HepG2 (cell line): Measurements from ENCODE around the gene MAPKAPK3. TPM values are rescaled to one million over a fixed set of nuclear protein-coding genes. Genes with fewer than 3 reads are reported as not detected.

Source experiments
- ARID5B ChIP-seq: IDR thresholded peaks from 2 replicates; pipeline ENCODE4 v1.4.0; 2020; ENCODE audit warnings: mild to moderate bottlenecking, missing genetic modification reagents
- CCAR2 ChIP-seq: fragments of 200-400 bp; formaldehyde crosslinking; optimal IDR thresholded peaks from 2 replicates; pipeline ENCODE3; 2018; ENCODE audit warnings: low read depth, mild to moderate bottlenecking, low read length, moderate library complexity
- KLF15 ChIP-seq: sonication (generic); formaldehyde crosslinking; IDR thresholded peaks from 2 replicates; pipeline ENCODE4 v1.8.1; 2023; ENCODE audit warnings: borderline replicate concordance, mild to moderate bottlenecking, inconsistent platforms, missing genetic modification reagents, mixed read lengths
- MAFK ChIP-seq, 2 experiments: IDR thresholded peaks in 1 of 2; conservative IDR thresholded peaks in 1 of 2; 2 replicates each; pipeline ENCODE4 v1.6.1; 2011; ENCODE audit warnings: improper control_type of control experiment in 2 of 2, low read length in 2 of 2
- NKX3-1 ChIP-seq: sonication (generic); formaldehyde crosslinking; IDR thresholded peaks from 2 replicates; pipeline ENCODE4 v1.5.0; 2020; ENCODE audit warnings: missing genetic modification reagents
- POLR2AphosphoS2 ChIP-seq: IDR thresholded peaks from 2 replicates; pipeline ENCODE4 v1.6.1; 2011; ENCODE audit warnings: low read depth, low read length, improper control_type of control experiment
- RBAK ChIP-seq: sonication (generic); formaldehyde crosslinking; IDR thresholded peaks from 2 replicates; pipeline ENCODE4 v1.5.1; 2020; ENCODE audit warnings: mild to moderate bottlenecking, missing genetic modification reagents
- TARDBP ChIP-seq: sonication (generic); formaldehyde crosslinking; IDR thresholded peaks from 2 replicates; pipeline ENCODE4 v1.8.0; 2022; ENCODE audit warnings: mild to moderate bottlenecking, missing genetic modification reagents
- ZMYM3 ChIP-seq: sonication (generic); formaldehyde crosslinking; IDR thresholded peaks from 2 replicates; pipeline ENCODE4 v1.5.1; 2020; ENCODE audit warnings: mild to moderate bottlenecking, missing genetic modification reagents
- ZNF253 ChIP-seq: sonication (generic); formaldehyde crosslinking; IDR thresholded peaks from 2 replicates; pipeline ENCODE4 v1.8.0; 2022; ENCODE audit warnings: mild to moderate bottlenecking, missing genetic modification reagents, borderline replicate concordance
- ZNF260 ChIP-seq: sonication (generic); formaldehyde crosslinking; IDR thresholded peaks from 2 replicates; pipeline ENCODE4 v1.4.0; 2020; ENCODE audit warnings: missing genetic modification reagents, low read depth, mild to moderate bottlenecking, borderline replicate concordance
- ZNF468 ChIP-seq: sonication (generic); formaldehyde crosslinking; IDR thresholded peaks from 2 replicates; pipeline ENCODE4 v1.8.0; 2022; ENCODE audit warnings: mild to moderate bottlenecking, moderate library complexity, missing genetic modification reagents
- ZNF484 ChIP-seq: sonication (generic); formaldehyde crosslinking; IDR thresholded peaks from 2 replicates; pipeline ENCODE4 v1.5.1; 2020; ENCODE audit warnings: mild to moderate bottlenecking, low read depth, missing genetic modification reagents, borderline replicate concordance
- ZNF670 ChIP-seq: sonication (generic); formaldehyde crosslinking; IDR thresholded peaks from 2 replicates; pipeline ENCODE4 v1.8.0; 2022; ENCODE audit warnings: mild to moderate bottlenecking, missing genetic modification reagents, borderline replicate concordance
- ZNF737 ChIP-seq: sonication (generic); formaldehyde crosslinking; IDR thresholded peaks from 2 replicates; pipeline ENCODE4 v1.5.0; 2020; ENCODE audit warnings: missing genetic modification reagents, mild to moderate bottlenecking, borderline replicate concordance
- ZNF781 ChIP-seq: sonication (generic); formaldehyde crosslinking; IDR thresholded peaks from 2 replicates; pipeline ENCODE4 v1.5.1; 2020; ENCODE audit warnings: borderline replicate concordance, mild to moderate bottlenecking, missing genetic modification reagents; ENCODE audit errors: not compliant biosample characterization
- polyA plus RNA-seq, 8 experiments: library from polyadenylated mRNA; depleted of rRNA in 3 of 8; stranded (reverse) in 7 of 8; unstranded in 1 of 8; fragments of >200 nt; fragmentation: Illumina TruSeq in 4 of 8; extraction: Trizol in 4 of 8; gene quantifications; 2 replicates each; pipeline versions ENCODE4 v1.2.1 to v1.2.3, GENCODE V29; 2011 to 2016; ENCODE audit warnings: low read depth in 4 of 8, missing spikeins in 1 of 8, mixed read lengths in 1 of 8; ENCODE audit not compliant: insufficient read depth in 1 of 8
- total RNA-seq, 5 experiments: library from RNA; depleted of rRNA; stranded (reverse); fragments of >200 nt; fragmentation: Illumina TruSeq; extraction: Trizol; gene quantifications; 2 replicates each; pipeline ENCODE4 v1.2.3, GENCODE V29; 2016; ENCODE audit warnings: low read depth in 1 of 5
- TF ChIP-seq, protein P1 (sequence below): sonication (generic); formaldehyde crosslinking; IDR thresholded peaks from 2 replicates; pipeline ENCODE4 v1.5.0; 2020; ENCODE audit warnings: missing genetic modification reagents
- TF ChIP-seq, protein P2 (sequence below): sonication (generic); formaldehyde crosslinking; IDR thresholded peaks from 2 replicates; pipeline ENCODE4 v1.9.0; 2021; ENCODE audit warnings: missing genetic modification reagents, mild to moderate bottlenecking, borderline replicate concordance
- TF ChIP-seq, protein P3 (sequence below): IDR thresholded peaks from 2 replicates; pipeline ENCODE4 v1.6.1; 2016; ENCODE audit warnings: low read depth, control low read depth
- TF ChIP-seq, protein P4 (sequence below): sonication (generic); formaldehyde crosslinking; IDR thresholded peaks from 2 replicates; pipeline ENCODE4 v1.5.0; 2020; ENCODE audit warnings: missing genetic modification reagents, mild to moderate bottlenecking, borderline replicate concordance

The MAPKAPK3 gene
- total and polyA plus RNA-seq, 2 of the 13 experiments (the other 11 are each of a cell fraction or from before 2014, with no cell fraction given): 39.9 to 41.2 TPM

DNA sequence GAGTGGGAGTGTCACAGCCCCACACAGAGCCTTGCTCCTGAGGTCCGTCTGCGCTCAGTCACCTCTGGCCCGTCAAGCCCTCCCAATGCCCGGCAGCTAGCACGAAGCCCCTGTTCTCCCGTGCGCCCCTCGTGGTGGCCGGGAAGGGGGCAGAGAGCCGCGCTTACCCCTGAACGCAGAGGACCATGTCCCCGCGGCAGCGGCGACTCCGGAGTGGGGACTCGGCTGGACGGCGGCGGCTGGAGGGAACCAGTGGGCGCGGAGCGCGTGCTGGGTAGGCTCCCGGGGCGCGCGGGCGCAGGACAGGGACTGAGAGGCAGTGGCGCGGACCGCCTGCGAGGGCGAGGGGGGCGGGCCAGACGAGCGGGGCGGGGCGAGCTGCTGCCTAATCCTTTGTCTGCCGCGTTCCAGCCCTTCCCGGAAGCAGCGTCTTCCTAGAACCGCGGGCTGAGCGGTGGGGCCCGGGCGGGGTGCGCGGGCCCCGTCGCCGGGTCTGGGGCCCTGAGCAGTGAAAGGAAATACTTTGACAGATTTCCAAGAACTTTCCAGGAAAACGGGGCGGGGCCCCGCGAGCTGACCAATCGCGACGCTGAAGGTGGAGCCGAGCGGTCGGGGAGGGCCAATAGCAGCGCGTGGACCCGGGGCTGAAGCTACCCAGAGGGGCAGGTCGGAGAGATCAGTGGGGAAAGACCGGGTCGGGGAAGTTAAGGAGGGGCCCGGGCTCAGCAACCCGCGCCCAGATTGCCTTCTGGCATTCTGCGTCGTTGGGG, 5.3 kb upstream of the MAPKAPK3 start, which contains the start of gene CISH (continued):
- TF ChIP-seq, protein P1, sequence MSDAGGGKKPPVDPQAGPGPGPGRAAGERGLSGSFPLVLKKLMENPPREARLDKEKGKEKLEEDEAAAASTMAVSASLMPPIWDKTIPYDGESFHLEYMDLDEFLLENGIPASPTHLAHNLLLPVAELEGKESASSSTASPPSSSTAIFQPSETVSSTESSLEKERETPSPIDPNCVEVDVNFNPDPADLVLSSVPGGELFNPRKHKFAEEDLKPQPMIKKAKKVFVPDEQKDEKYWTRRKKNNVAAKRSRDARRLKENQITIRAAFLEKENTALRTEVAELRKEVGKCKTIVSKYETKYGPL (CRISPR knock-in tag): peak; percentile 76; the same call in 1 of the 2 replicates
- peak; percentile 44; the same call in 1 of the 2 replicates for TF ChIP-seq ZMYM3 (CRISPR knock-in tag)
- TF ChIP-seq TARDBP (CRISPR knock-in tag): no peak
- no peak for TF ChIP-seq MAFK (conservative IDR thresholded peaks at IDR 0.05 in 1 of 2, IDR thresholded peaks at IDR 0.05 in 1 of 2; ENCODE audit: low read length in 2 of 2)
- TF ChIP-seq ZNF737 (CRISPR knock-in tag): no peak
- TF ChIP-seq ZNF260 (CRISPR knock-in tag): no peak
- peak; percentile 82; the same call in 1 of the 2 replicates for TF ChIP-seq ARID5B (CRISPR knock-in tag)
- no peak for TF ChIP-seq POLR2AphosphoS2
- TF ChIP-seq ZNF781: peak; percentile 55
- peak; percentile 79 for TF ChIP-seq NKX3-1
- TF ChIP-seq CCAR2: no peak
- TF ChIP-seq RBAK (CRISPR knock-in tag): no peak
- 0 out of 2 replicates have a peak, but pooled peaks have one; percentile 67 for TF ChIP-seq ZNF253 (CRISPR knock-in tag)
- TF ChIP-seq, protein P2, sequence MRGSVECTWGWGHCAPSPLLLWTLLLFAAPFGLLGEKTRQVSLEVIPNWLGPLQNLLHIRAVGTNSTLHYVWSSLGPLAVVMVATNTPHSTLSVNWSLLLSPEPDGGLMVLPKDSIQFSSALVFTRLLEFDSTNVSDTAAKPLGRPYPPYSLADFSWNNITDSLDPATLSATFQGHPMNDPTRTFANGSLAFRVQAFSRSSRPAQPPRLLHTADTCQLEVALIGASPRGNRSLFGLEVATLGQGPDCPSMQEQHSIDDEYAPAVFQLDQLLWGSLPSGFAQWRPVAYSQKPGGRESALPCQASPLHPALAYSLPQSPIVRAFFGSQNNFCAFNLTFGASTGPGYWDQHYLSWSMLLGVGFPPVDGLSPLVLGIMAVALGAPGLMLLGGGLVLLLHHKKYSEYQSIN (CRISPR knock-in tag): no peak
- TF ChIP-seq, protein P3, sequence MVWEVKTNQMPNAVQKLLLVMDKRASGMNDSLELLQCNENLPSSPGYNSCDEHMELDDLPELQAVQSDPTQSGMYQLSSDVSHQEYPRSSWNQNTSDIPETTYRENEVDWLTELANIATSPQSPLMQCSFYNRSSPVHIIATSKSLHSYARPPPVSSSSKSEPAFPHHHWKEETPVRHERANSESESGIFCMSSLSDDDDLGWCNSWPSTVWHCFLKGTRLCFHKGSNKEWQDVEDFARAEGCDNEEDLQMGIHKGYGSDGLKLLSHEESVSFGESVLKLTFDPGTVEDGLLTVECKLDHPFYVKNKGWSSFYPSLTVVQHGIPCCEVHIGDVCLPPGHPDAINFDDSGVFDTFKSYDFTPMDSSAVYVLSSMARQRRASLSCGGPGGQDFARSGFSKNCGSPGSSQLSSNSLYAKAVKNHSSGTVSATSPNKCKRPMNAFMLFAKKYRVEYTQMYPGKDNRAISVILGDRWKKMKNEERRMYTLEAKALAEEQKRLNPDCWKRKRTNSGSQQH (CRISPR knock-in tag): peak; percentile 20; the same call in 1 of the 2 replicates
- no peak for TF ChIP-seq ZNF468 (CRISPR knock-in tag)
- TF ChIP-seq, protein P4, sequence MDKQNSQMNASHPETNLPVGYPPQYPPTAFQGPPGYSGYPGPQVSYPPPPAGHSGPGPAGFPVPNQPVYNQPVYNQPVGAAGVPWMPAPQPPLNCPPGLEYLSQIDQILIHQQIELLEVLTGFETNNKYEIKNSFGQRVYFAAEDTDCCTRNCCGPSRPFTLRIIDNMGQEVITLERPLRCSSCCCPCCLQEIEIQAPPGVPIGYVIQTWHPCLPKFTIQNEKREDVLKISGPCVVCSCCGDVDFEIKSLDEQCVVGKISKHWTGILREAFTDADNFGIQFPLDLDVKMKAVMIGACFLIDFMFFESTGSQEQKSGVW (CRISPR knock-in tag): no peak
- TF ChIP-seq ZNF670 (CRISPR knock-in tag): peak; percentile 42; the same call in 1 of the 2 replicates
- TF ChIP-seq KLF15 (CRISPR knock-in tag): no peak; the same call in 1 of the 2 replicates
- TF ChIP-seq ZNF484 (CRISPR knock-in tag): no peak
